GM21576 (cell line): Measurements from ENCODE around the gene NSMCE4A.
"Not testable (repeated sequence)": the region's sequence is repeated elsewhere in the genome, so short reads cannot be mapped to it uniquely, and the experiment has no call there.

Source experiments
- ATAC-seq: cut with Tn5 transposase; IDR thresholded peaks from one replicate; pipeline ENCODE4 v1.9.1; 2021; ENCODE audit warnings: mild to moderate bottlenecking, moderate library complexity; ENCODE audit not compliant: unreplicated experiment

The NSMCE4A gene

GRCh38 chr10:121941532-121941931 lies 33.5 kb downstream of the NSMCE4A start:
- no peak for ATAC-seq

GRCh38 chr10:121936295-121936694 lies 38.7 kb downstream of the NSMCE4A start:
- ATAC-seq: no peak

GRCh38 chr10:121935702-121936101 lies 39.3 kb downstream of the NSMCE4A start:
- ATAC-seq: no peak

- ATAC-seq: not testable (repeated sequence)
These were observed 44.5 kb downstream of the NSMCE4A start for GRCh38 chr10:121930268-121931085.

- not testable (repeated sequence) for ATAC-seq
These were observed 45.3 kb downstream of the NSMCE4A start for GRCh38 chr10:121929585-121930267.

GRCh38 chr10:121928528-121928884 lies 46.5 kb downstream of the NSMCE4A start:
- peak; percentile 5 for ATAC-seq

GRCh38 chr10:121927841-121928527 lies 47.0 kb downstream of the NSMCE4A start, which contains the start of gene ATE1:
Gene ATE1, minus strand, starts transcription at chr10:121928031. Its CDS starts 82 bp downstream, at chr10:121927949.
- peak; percentile 75 for ATAC-seq

GRCh38 chr10:121927318-121927840 lies 47.6 kb downstream of the NSMCE4A start:
- peak; percentile 38 for ATAC-seq

DNA sequence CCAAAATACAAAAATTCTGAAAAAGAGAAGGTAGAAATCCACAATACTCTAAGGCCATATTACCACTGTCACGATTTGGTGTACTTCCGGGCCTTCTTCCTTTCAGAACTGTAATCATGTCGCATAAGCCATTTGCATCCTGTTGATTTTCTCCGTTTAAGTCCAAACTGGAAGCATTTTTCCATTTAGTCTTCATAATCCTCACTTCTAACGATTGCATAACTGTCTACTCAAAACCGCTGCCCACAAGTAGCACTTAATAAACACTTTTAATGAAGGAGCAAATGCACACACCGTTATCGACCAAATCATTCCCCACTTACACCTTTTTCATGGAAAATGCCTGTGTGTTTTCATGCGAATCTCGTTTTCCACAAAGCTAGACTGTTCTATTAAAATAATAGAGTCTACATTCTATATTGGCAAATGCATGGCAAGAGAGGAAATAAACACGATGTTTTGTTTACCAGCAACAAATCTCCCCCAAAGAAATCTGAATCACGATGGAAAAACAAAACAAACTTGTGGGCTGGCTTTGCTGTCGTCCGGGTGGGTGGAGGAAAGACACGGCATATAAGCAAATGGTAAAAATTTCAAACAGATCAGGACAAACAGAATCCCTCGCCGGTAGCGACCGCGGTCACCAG lies 48.2 kb downstream of the NSMCE4A start:
- ATAC-seq: peak; percentile 15

- ATAC-seq: no peak
These were observed 48.9 kb downstream of the NSMCE4A start for GRCh38 chr10:121926157-121926556.

- ATAC-seq: no peak
These were observed 53.6 kb downstream of the NSMCE4A start for GRCh38 chr10:121921238-121921931.

GRCh38 chr10:121919666-121920065 lies 55.4 kb downstream of the NSMCE4A start:
- ATAC-seq: peak; percentile 84

- not testable (repeated sequence) for ATAC-seq
These were observed 56.2 kb downstream of the NSMCE4A start for GRCh38 chr10:121918800-121919199.

DNA sequence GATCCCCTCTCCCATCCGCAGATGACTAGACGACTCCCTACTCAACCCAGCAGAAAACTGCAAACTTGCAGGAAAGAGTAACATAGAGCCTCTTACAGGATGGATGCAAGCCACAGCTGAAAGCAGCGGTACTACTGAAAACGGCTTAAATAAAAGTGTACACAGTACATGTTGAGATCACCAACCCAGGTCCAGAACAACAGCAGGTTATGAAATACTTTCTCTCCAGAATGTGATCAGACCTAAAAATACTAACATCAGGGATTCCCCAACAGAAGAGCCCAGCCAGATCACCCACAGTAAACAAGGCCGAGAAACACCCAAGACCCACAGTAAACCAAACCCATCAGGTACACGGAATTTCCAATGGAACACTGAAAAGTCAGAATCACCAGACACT lies 60.4 kb downstream of the NSMCE4A start:
- ATAC-seq: no peak

DNA sequence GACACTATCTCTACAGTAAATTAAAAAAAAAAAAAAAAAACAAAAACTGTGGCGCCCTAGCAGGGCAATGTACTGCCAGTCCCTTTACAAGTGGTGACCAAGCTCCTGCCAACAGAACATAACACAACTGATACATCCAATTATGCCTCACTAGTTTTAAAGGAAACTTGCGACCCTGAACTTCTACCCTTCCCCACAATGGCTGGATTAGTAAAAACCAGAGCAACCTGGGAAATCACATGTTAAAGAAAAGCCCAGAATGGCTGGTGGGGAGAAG lies 63.7 kb downstream of the NSMCE4A start:
- no peak for ATAC-seq

- ATAC-seq: no peak
These were observed 64.2 kb downstream of the NSMCE4A start for GRCh38 chr10:121910673-121911420.
